Lower leg skin (tissue), 4 donors: ENCODE results near the gene RERE. TPM values are rescaled to one million over a fixed set of nuclear protein-coding genes. Genes with fewer than 3 reads are reported as not detected.

Experiments used
- DNase-seq, 2 donors: peaks; one replicate each; pipeline ENCODE4 v3.0.0-alpha.2; 2019; ENCODE audit warnings: low spot score in 2 of 2
- H3K4me3 ChIP-seq: fragments of 200-600 bp; sonication (generic); 2 replicates; pipeline ENCODE4 v1.5.1; 2017; ENCODE audit warnings: mild to moderate bottlenecking, low read depth; ENCODE audit not compliant: poor library complexity, severe bottlenecking
- POLR2A ChIP-seq, 2 donors: fragments of 450-650 bp; IDR thresholded peaks; one replicate each; pipeline ENCODE4 v1.6.1; 2016 to 2017; ENCODE audit warnings: antibody characterized with exemption in 2 of 2, mild to moderate bottlenecking in 1 of 2, moderate library complexity in 1 of 2
- WGBS, 2 donors: methylation state at CpG; one replicate each; pipeline ENCODE4 v1.1.5; 2018; 5-methylcytosine and 5-hydroxymethylcytosine counted together
- intact Hi-C: fragments of 100-400 bp; cut with DNase I; formaldehyde crosslinking; loops from one replicate; pipeline ENCODE4 v1.15.0; 2023; ENCODE audit warnings: low total_unique reads
- total RNA-seq, 4 donors: library from RNA; depleted of rRNA; stranded (reverse); fragments of >200 nt; gene quantifications; one replicate each; pipeline ENCODE4 v1.1.0, GENCODE V29; 2016
- TF ChIP-seq, protein P1 (sequence below), 3 donors: fragments of 450-650 bp; IDR thresholded peaks; one replicate each; pipeline ENCODE4 v1.5.1; 2016; ENCODE audit warnings: antibody characterized with exemption in 3 of 3, mild to moderate bottlenecking in 3 of 3, moderate library complexity in 2 of 3

RERE gene
- total RNA-seq, 4 donors from 2014 or later: 41.0 to 84.9 (median 76.8) TPM

DNA sequence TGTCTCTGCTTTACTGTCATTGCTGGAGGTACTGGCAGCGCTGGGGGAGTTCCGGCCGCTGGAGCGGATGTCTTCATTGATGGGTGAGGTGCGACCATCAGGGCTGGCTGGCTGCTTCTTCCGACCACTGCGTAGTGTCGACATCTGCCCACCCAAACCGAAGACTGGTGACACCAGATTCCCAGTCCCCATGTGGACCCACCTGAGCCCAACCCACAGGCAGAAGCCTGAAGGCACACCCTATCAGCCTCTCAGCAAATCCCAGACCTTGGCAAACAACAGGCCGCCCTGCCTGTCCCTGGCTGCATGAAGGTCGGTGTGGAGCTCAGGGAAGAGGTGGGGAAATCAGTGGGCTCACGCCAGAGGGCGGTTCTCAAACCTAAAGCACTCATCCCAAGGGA lies 454.7 kb downstream of the RERE start:
- intact Hi-C loops: loop anchor here (10.0 kb wide), 1 partner anchor 82 kb away; no protein-coding TSS in a partner anchor
- 91% methylated on average over 13 of the region's 13 CpGs for WGBS, 2 donors
- no peak overlapping the region for H3K4me3 ChIP-seq
- no peak for DNase-seq
- TF ChIP-seq, protein P1, sequence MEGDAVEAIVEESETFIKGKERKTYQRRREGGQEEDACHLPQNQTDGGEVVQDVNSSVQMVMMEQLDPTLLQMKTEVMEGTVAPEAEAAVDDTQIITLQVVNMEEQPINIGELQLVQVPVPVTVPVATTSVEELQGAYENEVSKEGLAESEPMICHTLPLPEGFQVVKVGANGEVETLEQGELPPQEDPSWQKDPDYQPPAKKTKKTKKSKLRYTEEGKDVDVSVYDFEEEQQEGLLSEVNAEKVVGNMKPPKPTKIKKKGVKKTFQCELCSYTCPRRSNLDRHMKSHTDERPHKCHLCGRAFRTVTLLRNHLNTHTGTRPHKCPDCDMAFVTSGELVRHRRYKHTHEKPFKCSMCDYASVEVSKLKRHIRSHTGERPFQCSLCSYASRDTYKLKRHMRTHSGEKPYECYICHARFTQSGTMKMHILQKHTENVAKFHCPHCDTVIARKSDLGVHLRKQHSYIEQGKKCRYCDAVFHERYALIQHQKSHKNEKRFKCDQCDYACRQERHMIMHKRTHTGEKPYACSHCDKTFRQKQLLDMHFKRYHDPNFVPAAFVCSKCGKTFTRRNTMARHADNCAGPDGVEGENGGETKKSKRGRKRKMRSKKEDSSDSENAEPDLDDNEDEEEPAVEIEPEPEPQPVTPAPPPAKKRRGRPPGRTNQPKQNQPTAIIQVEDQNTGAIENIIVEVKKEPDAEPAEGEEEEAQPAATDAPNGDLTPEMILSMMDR (IDR thresholded peaks at IDR 0.05): no peak
- no peak for TF ChIP-seq POLR2A (IDR thresholded peaks at IDR 0.05)

DNA sequence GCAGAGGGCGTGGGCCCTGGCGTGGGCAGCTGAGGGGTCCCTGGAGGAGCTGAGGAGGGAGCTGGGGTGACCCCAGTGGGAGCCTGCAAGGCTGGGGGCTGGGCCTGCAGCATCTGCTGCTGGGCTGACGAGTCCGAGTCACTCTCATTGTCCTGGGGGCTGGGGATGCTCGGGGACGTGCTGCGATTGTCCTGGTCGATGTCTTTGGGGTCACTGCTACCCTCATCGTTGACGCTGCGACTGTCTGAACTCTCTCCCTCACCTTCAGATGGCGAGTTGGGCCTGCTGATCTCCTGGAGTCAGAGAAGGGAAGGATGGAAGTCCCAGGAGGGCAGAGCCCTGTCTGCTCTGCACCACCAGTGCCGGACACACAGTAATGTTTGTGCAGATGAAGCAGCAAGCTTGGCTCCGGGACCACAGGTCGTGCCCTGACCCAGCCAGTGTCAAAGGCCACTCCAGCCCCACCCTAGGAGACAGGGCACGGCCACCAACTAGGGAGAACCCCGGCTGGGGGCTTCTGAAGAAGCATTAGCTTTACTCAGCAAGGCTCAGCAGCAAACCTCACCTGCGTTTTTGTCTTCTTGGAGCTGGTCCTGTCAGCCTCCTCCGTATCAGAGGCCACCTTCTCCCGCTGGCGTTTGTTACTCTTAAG lies 456.1 kb downstream of the RERE start:
- DNase-seq: no peak
- WGBS, 2 donors: 88 to 91% methylated on average over 21 of the region's 21 CpGs
- intact Hi-C loops: loop anchor here (10.0 kb wide), 1 partner anchor 83 kb away; no protein-coding TSS in a partner anchor
- no peak for TF ChIP-seq POLR2A (IDR thresholded peaks at IDR 0.05)
- TF ChIP-seq, protein P1 (IDR thresholded peaks at IDR 0.05): no peak
- no peak overlapping the region for H3K4me3 ChIP-seq

DNA sequence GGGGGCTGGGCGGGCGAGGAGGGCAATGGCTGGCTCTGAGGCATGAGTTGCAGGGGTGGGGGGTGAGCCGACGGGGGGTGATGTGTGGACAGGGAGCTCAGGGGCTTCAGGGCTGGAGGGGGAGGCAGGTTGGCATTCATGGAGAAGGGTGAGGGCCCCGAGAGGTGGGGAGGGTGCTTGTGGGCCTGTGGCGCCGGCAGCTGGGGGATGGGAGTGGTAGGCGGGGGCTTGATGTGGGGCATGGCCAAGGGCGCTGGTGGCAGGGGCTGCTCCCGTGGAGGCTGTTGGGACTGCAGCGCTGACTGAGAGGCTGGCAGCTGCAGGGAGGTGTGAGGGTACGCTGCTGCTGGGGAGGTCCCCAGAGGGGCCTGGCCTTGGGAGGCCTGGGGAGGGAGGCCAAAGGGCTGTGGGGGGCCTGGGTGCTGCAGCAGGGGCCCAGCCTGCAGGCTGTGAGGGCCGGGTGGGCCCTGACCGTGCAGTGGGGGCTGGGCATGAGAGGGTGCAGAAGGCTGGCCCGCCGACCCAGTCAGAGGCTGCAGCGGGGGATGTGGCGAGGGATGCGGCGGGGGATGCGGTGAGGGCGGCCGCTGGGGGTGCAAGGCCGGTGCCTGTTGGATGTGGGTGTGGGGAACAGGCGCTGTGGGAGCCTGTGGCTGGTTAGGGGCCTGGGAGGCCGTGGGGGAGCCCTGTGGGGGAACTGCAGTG lies 456.8 kb downstream of the RERE start:
- H3K4me3 ChIP-seq: no peak overlapping the region
- DNase-seq: peak in 1 of 2 donors; percentile 84
- 87 to 90% methylated on average over 26 of the region's 26 CpGs for WGBS, 2 donors
- TF ChIP-seq, protein P1 (IDR thresholded peaks at IDR 0.05): no peak
- TF ChIP-seq POLR2A (IDR thresholded peaks at IDR 0.05): no peak
- intact Hi-C loops: loop anchor here (10.0 kb wide), 1 partner anchor 84 kb away; no protein-coding TSS in a partner anchor

DNA sequence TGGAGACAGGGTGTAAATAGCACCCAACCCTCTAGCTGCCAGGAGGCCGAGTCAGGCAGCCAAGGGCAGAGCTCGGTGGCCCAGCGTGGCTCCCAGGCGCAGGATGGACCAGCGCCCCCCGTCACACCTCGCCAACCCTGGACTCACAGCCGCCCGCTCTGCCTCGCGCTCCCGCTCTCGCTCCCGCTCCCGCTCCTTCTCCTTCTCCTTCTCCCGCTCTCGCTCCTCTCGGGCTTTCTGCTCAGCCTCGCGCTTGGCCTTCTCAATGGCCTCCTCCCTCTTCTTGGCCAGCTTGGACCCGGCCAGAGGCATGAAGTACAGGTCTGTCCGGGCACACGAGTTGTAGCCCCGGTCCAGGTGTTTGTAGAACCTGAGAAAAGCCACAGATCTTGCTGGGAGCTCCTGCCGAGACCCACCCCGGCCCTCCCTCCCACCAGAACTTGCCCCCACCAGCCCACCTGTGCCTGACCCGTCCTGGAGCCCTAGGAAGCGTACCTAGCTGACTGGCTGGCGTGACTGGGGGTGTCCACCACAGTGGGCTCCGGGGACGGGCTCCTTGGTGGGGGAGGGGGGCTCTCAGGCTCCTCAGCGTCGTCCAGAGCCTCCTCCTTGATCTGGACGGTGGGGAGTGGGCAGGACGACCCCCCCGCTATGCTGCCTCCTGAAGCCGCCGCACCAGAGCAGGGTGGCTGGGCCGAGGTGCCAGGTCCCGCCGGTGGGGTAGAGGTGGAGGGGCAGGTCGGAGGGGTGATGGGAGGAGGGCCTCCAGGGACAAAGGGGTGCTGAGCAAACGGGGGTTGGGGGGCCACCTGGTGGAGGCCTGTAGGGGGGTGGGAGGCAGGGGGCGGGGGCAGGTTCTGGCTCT lies 457.6 kb downstream of the RERE start:
- no peak overlapping the region for H3K4me3 ChIP-seq
- TF ChIP-seq, protein P1 (IDR thresholded peaks at IDR 0.05): no peak
- TF ChIP-seq POLR2A (IDR thresholded peaks at IDR 0.05): no peak
- 88 to 92% methylated on average over 39 to 43 of the region's 44 CpGs for WGBS, 2 donors
- DNase-seq: no peak
- intact Hi-C loops: loop anchor here (10.0 kb wide), 1 partner anchor 85 kb away; no protein-coding TSS in a partner anchor

DNA sequence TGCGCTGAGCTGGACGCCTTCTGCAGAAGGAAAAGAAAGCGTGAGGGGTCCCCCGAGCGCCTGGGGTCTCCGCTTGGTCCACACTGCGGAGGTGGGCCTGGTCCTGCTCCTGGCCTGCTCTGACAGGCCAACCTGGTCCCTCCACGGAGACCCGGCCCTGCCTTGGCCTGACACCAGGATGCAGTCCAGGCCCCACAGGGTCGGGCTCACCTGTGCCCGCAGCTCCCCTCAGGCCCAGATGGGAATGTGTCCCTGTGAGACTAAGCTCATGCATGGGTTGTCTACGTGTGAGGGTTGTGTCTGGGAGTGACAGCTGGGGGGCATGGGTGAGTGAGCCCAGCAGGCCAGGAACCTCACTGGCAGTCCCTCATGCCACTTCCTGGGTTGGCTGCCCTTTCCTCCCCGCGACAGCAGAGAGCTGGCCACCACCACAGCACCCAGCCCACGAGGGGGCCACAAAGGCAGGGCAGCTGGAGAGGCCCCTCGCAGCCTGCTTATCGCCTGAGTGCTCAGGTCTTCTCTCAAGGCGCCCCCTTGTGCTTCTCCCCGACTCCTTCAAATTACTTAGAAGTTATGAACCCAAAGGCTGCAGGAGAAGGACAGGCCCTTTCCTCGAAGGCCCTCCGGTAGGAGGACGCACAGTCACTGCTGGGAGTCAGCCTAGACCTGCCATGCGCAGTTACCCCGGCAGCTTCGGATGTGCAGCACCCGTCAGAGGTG lies 458.4 kb downstream of the RERE start:
- no peak overlapping the region for H3K4me3 ChIP-seq
- TF ChIP-seq POLR2A (IDR thresholded peaks at IDR 0.05): no peak
- TF ChIP-seq, protein P1 (IDR thresholded peaks at IDR 0.05): no peak
- no peak for DNase-seq
- intact Hi-C loops: no loop called here
- WGBS, 2 donors: 88 to 93% methylated on average over 19 to 23 of the region's 26 CpGs
